ENCODE data around the gene PRSS38. TPM values are rescaled to one million over a fixed set of nuclear protein-coding genes. Genes with fewer than 3 reads are reported as not detected.
A peak's percentile ranks its signal among the peaks of the same experiment; 100 is the strongest.

The PRSS38 gene
- total and polyA plus RNA-seq, 4 donors = not detected

DNA sequence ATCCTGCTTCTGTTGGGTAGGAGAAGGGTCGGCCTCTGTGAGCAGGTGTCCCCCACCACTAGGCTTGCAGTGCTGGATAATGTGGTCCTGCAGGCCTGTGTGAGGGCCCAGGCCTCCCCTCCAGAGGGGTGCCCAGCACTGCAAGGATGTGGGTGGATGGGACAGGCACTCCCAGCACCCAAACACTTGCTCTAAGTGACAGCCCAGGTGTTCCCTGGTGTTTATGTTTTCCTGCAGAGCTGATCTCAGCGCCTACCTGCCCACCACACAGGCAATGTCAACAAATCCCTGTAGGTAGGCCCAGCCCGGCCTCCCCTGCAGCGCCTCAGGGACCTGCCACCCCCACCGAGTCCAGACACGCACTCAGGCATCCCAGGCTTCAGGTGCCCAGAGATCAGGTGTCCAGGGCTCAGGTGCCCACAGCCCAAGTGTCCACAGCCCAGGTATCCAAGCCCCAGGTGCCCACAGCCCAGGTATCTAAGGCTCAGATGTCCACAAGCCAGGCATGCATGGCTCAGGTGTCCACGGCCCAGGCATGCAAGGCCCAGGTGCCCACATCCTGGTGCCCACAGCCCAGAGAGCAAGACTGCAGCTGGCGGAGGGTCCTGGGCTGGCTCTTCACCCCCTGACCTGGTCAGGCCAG lies 73.0 kb downstream of the PRSS38 start:
- intact Hi-C loops (cut with DNase I) = loop anchor here in 1 of 2 donors (10.0 kb wide), 1 partner anchor 124 kb away; no protein-coding TSS in a partner anchor
- Histone ChIP-seq H3K4me1 (ENCODE audit: control insufficient read depth in 1 of 2, insufficient read depth in 2 of 2, low read length in 2 of 2) (no peaks in the 10 kb centered on the region), H3K36me3 (ENCODE audit: control insufficient read depth in 1 of 2, insufficient read depth in 2 of 2, low read length in 1 of 2) (no peaks in the 10 kb centered on the region), H3K27ac (ENCODE audit: low read depth in 1 of 2, low read length in 2 of 2) (no peak overlapping the region), H3K9me3 (ENCODE audit: control insufficient read depth, low read length) (no peaks in the 10 kb centered on the region), H3K27me3 (ENCODE audit: control insufficient read depth in 1 of 2, insufficient read depth in 2 of 2, low read length in 1 of 2) (no peaks in the 10 kb centered on the region), H3K4me3 (ENCODE audit: low read length in 2 of 2) (no peak overlapping the region)
- ATAC-seq (ENCODE audit: low FRiP score) (no peak), DNase-seq (no peak)
- WGBS, 2 donors = 96% methylated on average over 8 of the region's 8 CpGs

DNA sequence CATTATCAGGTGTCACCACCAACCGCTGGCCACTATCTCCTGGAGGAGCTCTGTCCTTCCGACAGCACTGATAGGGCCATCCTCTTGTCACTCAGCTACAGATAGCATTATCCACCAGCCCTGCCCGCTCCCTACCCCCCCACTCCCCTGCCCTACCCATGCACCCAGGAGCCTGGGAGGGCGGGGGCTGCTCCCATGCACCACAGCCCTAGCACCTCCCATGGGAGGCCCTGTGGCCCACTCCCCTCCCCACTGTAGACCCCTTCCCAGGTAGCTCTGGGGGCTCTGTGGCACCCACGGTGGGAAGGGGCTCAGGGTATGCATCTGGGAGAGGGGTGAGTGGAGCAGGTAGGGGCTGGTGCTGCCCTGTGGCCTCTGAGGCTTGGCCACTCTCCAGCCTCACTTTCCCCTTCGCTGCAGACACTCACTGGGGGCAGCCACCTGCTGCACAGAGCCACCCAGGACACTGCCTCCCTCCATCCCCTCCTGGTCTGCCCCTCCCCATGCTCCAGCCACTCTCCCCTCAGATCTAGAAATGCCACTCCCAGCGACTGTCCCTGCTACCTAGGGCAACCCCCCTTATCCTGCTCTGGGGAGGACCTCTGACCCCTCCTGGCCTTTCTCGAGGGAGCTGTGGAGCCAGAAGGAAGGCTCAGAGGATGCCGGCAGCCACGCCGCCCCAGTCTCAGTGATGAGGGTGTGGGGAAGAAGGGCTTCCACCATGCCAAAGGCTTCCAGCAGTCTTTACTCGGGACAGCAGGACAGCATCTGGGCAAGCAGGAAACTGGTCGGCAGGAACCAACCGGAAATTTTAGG lies 73.8 kb downstream of the PRSS38 start:
- DNase-seq (peak in 1 of 2 donors; percentile 69), ATAC-seq (ENCODE audit: low FRiP score) (no peak)
- WGBS, 2 donors = 62 to 67% methylated on average over 12 to 14 of the region's 14 CpGs
- H3K27me3 ChIP-seq (ENCODE audit: control insufficient read depth in 1 of 2, insufficient read depth in 2 of 2, low read length in 1 of 2) = no peaks in the 10 kb centered on the region
- H3K27ac ChIP-seq (ENCODE audit: low read depth in 1 of 2, low read length in 2 of 2) = no peak overlapping the region
- H3K9me3 ChIP-seq (ENCODE audit: control insufficient read depth, low read length) = no peaks in the 10 kb centered on the region
- no peak overlapping the region for H3K4me3 ChIP-seq (ENCODE audit: low read length in 2 of 2)
- H3K36me3 ChIP-seq (ENCODE audit: control insufficient read depth in 1 of 2, insufficient read depth in 2 of 2, low read length in 1 of 2) = no peaks in the 10 kb centered on the region
- H3K4me1 ChIP-seq (ENCODE audit: control insufficient read depth in 1 of 2, insufficient read depth in 2 of 2, low read length in 2 of 2) = no peaks in the 10 kb centered on the region
- intact Hi-C loops (cut with DNase I) = loop anchor here in 1 of 2 donors (10.0 kb wide), 1 partner anchor 124 kb away; no protein-coding TSS in a partner anchor

GRCh38 chr1:227889863-227890405 lies 74.5 kb downstream of the PRSS38 start:
- intact Hi-C loops (cut with DNase I) = loop anchor here in 1 of 2 donors (10.0 kb wide), 1 partner anchor 125 kb away; no protein-coding TSS in a partner anchor

GRCh38 chr1:227890451-227891222 lies 75.2 kb downstream of the PRSS38 start:
- no peaks in the 10 kb centered on the region for H3K9me3 ChIP-seq (ENCODE audit: control insufficient read depth, low read length)
- H3K4me1 ChIP-seq (ENCODE audit: control insufficient read depth in 1 of 2, insufficient read depth in 2 of 2, low read length in 2 of 2) = no peaks in the 10 kb centered on the region
- intact Hi-C loops (cut with DNase I) = no loop called here
- no peaks in the 10 kb centered on the region for H3K36me3 ChIP-seq (ENCODE audit: control insufficient read depth in 1 of 2, insufficient read depth in 2 of 2, low read length in 1 of 2)
- WGBS, 2 donors = 94% methylated on average over 13 of the region's 13 CpGs
- H3K4me3 ChIP-seq (ENCODE audit: low read length in 2 of 2) = no peak overlapping the region
- no peak for DNase-seq
- no peaks in the 10 kb centered on the region for H3K27me3 ChIP-seq (ENCODE audit: control insufficient read depth in 1 of 2, insufficient read depth in 2 of 2, low read length in 1 of 2)
- ATAC-seq (ENCODE audit: low FRiP score) = no peak
- H3K27ac ChIP-seq (ENCODE audit: low read depth in 1 of 2, low read length in 2 of 2) = no peak overlapping the region

More at GRCh38 chr1:227889863-227890405, 74.5 kb downstream of the PRSS38 start:
- DNase-seq (peak in 1 of 2 donors; percentile 55), ATAC-seq (ENCODE audit: low FRiP score) (no peak)
- no peaks in the 10 kb centered on the region for H3K36me3 ChIP-seq (ENCODE audit: control insufficient read depth in 1 of 2, insufficient read depth in 2 of 2, low read length in 1 of 2)
- no peaks in the 10 kb centered on the region for H3K27me3 ChIP-seq (ENCODE audit: control insufficient read depth in 1 of 2, insufficient read depth in 2 of 2, low read length in 1 of 2)
- H3K4me1 ChIP-seq (ENCODE audit: control insufficient read depth in 1 of 2, insufficient read depth in 2 of 2, low read length in 2 of 2) = no peaks in the 10 kb centered on the region
- no peak overlapping the region for H3K27ac ChIP-seq (ENCODE audit: low read depth in 1 of 2, low read length in 2 of 2)
- H3K4me3 ChIP-seq (ENCODE audit: low read length in 2 of 2) = no peak overlapping the region
- no peaks in the 10 kb centered on the region for H3K9me3 ChIP-seq (ENCODE audit: control insufficient read depth, low read length)
- WGBS, 2 donors = 85 to 87% methylated on average over 13 of the region's 13 CpGs

DNA sequence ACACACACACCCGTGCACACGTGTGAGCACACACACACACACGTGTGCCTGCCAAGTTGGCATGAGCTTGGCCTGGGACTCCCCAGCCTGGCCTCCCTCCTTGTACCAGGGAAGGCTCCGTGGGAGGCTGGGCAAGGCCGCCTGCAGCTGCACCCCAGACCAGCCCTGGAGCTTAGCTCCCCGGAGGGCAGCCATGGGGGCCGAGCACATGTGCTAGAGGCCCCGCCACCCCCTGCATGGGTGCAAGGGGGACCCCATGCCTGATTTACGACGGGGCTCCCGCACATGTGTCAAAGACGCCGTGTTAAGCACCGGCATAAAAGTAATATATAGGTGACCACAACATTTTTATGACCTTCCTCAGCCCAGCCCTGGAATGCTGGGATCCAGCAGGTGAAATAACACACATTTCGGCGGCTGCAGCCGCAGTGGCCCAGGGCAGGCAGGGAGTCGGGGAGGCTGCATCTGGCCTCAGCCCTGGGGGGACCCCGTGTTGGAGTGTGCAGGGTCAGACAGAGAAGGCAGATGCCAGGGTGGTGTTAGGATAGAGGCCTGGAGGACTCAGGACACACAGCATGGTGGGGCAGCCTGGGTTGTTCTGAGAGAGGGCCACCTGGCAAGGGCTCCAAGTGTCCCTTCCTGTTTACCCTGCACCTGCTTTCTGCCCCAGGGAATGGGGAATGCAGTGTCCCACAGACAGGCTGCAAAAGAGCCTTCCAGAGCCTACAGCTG lies 75.9 kb downstream of the PRSS38 start:
- Histone ChIP-seq H3K4me3 (ENCODE audit: low read length in 2 of 2) (no peak overlapping the region), H3K27me3 (ENCODE audit: control insufficient read depth in 1 of 2, insufficient read depth in 2 of 2, low read length in 1 of 2) (no peaks in the 10 kb centered on the region), H3K4me1 (ENCODE audit: control insufficient read depth in 1 of 2, insufficient read depth in 2 of 2, low read length in 2 of 2) (no peaks in the 10 kb centered on the region), H3K27ac (ENCODE audit: low read depth in 1 of 2, low read length in 2 of 2) (no peak overlapping the region), H3K9me3 (ENCODE audit: control insufficient read depth, low read length) (no peaks in the 10 kb centered on the region), H3K36me3 (ENCODE audit: control insufficient read depth in 1 of 2, insufficient read depth in 2 of 2, low read length in 1 of 2) (no peaks in the 10 kb centered on the region)
- WGBS, 2 donors = 81 to 83% methylated on average over 17 to 19 of the region's 19 CpGs
- DNase-seq = peak in 1 of 2 donors; percentile 33
- intact Hi-C loops (cut with DNase I) = no loop called here
- no peak for ATAC-seq (ENCODE audit: low FRiP score)

GRCh38 chr1:227891955-227892488 lies 76.5 kb downstream of the PRSS38 start:
- Histone ChIP-seq H3K36me3 (ENCODE audit: control insufficient read depth in 1 of 2, insufficient read depth in 2 of 2, low read length in 1 of 2) (no peaks in the 10 kb centered on the region), H3K9me3 (ENCODE audit: control insufficient read depth, low read length) (no peaks in the 10 kb centered on the region), H3K4me1 (ENCODE audit: control insufficient read depth in 1 of 2, insufficient read depth in 2 of 2, low read length in 2 of 2) (no peaks in the 10 kb centered on the region), H3K4me3 (ENCODE audit: low read length in 2 of 2) (no peak overlapping the region), H3K27ac (ENCODE audit: low read depth in 1 of 2, low read length in 2 of 2) (no peak overlapping the region), H3K27me3 (ENCODE audit: control insufficient read depth in 1 of 2, insufficient read depth in 2 of 2, low read length in 1 of 2) (no peaks in the 10 kb centered on the region)
- intact Hi-C loops (cut with DNase I) = no loop called here
- no peak for ATAC-seq (ENCODE audit: low FRiP score)
- DNase-seq = no peak
- WGBS, 2 donors = 90 to 98% methylated on average over 6 of the region's 6 CpGs

DNA sequence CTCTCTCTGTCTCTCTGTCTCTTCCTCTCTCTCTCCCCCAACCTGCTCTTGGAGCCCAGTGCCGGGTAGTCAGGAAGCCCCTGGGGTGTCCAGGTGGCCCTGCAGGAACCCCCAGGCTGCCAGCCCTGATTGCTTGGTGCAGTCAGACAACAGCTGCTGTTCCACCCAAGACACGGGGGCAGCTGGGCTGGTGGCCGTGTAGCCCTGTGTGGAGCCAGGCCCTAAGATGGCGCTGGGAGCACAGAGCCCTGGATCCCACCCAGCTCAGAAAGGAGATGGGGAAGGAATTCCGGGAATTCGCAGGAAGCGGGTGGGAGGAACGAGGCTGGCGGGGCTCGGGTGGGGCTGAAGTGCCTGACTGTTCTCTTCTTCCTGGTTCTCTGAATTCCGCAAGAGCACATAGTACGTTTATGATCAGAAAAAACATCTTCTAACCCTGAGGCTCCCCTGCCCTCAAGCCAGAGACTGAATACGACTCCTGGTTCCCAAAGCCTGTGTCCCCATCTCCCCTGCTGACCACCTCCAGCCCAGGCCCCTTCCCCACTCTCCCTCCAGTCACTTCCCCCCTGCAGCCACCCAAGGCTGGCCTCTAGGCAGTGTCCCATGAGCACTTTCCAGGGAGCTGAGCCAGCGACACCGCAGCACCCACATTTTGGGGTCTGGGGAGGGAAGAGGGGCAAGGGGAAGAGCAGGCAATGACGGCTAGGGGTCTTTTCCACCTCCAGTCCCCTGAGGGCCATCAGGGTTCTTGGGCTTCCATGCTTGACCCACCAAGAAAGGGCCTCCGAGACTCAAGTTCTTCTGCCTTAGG lies 77.2 kb downstream of the PRSS38 start:
- DNase-seq (peak in 1 of 2 donors; percentile 64), ATAC-seq (ENCODE audit: low FRiP score) (no peak)
- no peaks in the 10 kb centered on the region for H3K4me1 ChIP-seq (ENCODE audit: control insufficient read depth in 1 of 2, insufficient read depth in 2 of 2, low read length in 2 of 2)

More for the DNA sequence above, 77.2 kb downstream of the PRSS38 start:
- 79 to 85% methylated on average over 17 of the region's 17 CpGs for WGBS, 2 donors
- Histone ChIP-seq H3K9me3 (ENCODE audit: control insufficient read depth, low read length) (no peaks in the 10 kb centered on the region), H3K4me3 (ENCODE audit: low read length in 2 of 2) (no peak overlapping the region), H3K36me3 (ENCODE audit: control insufficient read depth in 1 of 2, insufficient read depth in 2 of 2, low read length in 1 of 2) (no peaks in the 10 kb centered on the region), H3K27ac (ENCODE audit: low read depth in 1 of 2, low read length in 2 of 2) (no peak overlapping the region), H3K27me3 (ENCODE audit: control insufficient read depth in 1 of 2, insufficient read depth in 2 of 2, low read length in 1 of 2) (no peaks in the 10 kb centered on the region)
- intact Hi-C loops (cut with DNase I) = no loop called here

Data from aorta (tissue), 5 donors.